ENCODE results near the gene ATP6V1F.

DNA sequence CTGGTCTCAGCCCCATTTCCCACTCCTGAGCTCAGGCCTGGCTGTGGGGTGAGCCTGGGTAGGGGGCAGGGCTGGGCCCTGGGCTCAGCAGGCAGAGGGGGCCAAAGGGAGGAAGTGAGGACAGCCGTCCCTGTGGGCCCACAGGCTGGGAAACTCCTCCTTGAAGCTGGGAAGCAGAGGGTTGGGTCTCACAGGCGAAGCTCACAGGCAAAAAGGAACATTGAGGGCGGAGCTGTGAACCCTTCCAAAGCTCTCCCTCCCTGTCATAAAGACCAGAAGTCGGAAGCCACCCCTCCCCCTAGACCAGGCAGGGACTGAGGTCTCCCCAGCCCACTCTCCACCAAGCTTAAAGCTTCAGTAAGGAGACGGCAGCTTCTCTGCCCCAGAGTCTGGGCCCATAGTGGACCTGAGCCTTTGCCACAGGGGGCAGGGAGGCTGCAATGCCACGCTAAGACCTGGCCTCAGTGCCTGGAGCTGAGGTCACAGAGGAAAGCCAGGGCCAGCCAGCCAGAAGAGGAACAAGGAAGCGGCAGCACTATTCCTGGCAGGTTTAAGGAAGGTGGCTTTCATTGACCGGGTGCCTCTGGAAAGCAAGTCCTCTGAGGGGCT is 48.9 kb downstream of the ATP6V1F start:
- TF ChIP-seq, protein P1, sequence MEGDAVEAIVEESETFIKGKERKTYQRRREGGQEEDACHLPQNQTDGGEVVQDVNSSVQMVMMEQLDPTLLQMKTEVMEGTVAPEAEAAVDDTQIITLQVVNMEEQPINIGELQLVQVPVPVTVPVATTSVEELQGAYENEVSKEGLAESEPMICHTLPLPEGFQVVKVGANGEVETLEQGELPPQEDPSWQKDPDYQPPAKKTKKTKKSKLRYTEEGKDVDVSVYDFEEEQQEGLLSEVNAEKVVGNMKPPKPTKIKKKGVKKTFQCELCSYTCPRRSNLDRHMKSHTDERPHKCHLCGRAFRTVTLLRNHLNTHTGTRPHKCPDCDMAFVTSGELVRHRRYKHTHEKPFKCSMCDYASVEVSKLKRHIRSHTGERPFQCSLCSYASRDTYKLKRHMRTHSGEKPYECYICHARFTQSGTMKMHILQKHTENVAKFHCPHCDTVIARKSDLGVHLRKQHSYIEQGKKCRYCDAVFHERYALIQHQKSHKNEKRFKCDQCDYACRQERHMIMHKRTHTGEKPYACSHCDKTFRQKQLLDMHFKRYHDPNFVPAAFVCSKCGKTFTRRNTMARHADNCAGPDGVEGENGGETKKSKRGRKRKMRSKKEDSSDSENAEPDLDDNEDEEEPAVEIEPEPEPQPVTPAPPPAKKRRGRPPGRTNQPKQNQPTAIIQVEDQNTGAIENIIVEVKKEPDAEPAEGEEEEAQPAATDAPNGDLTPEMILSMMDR (IDR thresholded peaks at IDR 0.05; ENCODE audit: low read length), result no peak
- TF ChIP-seq EZH2 (IDR thresholded peaks at IDR 0.05; ENCODE audit: borderline replicate concordance, low read length), result no peak

Measured in OCI-LY1 (cell line).